H9 (cell line): Measurements from ENCODE around the gene MRPS31. TPM values are rescaled to one million over a fixed set of nuclear protein-coding genes. Genes with fewer than 3 reads are reported as not detected.

Experiments used
- DNase-seq: peaks from one replicate; pipeline ENCODE4 v3.0.0-alpha.2; 2017
- H2AFZ ChIP-seq: one replicate; pipeline ENCODE4 v1.6.1; 2013; ENCODE audit warnings: mild to moderate bottlenecking, low read length, control low read depth, moderate library complexity
- H2AK5ac ChIP-seq: 2 replicates; pipeline ENCODE4 v1.6.1; 2013; ENCODE audit warnings: low read length, control low read depth, mixed read lengths; ENCODE audit not compliant: insufficient read length
- H2BK120ac ChIP-seq: one replicate; pipeline ENCODE4 v1.6.1; 2013; ENCODE audit warnings: low read depth, mild to moderate bottlenecking, low read length, control low read depth, inconsistent platforms; ENCODE audit not compliant: poor library complexity, severe bottlenecking
- H2BK12ac ChIP-seq: 2 replicates; pipeline ENCODE4 v1.6.1; 2013; ENCODE audit warnings: low read length, control low read depth, mixed read lengths, low read depth; ENCODE audit not compliant: insufficient read length
- H2BK15ac ChIP-seq: 2 replicates; pipeline ENCODE4 v1.6.1; 2013; ENCODE audit warnings: low read depth, low read length, control low read depth
- H2BK20ac ChIP-seq: one replicate; pipeline ENCODE4 v1.6.1; 2013; ENCODE audit warnings: low read depth, mild to moderate bottlenecking, low read length, control low read depth, inconsistent platforms; ENCODE audit not compliant: poor library complexity, severe bottlenecking
- H2BK5ac ChIP-seq: 2 replicates; pipeline ENCODE4 v1.6.1; 2013; ENCODE audit warnings: low read length, control low read depth, mixed read lengths; ENCODE audit not compliant: insufficient read length
- H3K14ac ChIP-seq: 2 replicates; pipeline ENCODE4 v1.6.1; 2013; ENCODE audit warnings: low read length, control low read depth; ENCODE audit not compliant: insufficient read depth
- H3K18ac ChIP-seq: 2 replicates; pipeline ENCODE4 v1.6.1; 2013; ENCODE audit warnings: low read depth, mild to moderate bottlenecking, mixed read lengths, low read length, control low read depth; ENCODE audit not compliant: insufficient read length
- H3K23ac ChIP-seq: 2 replicates; pipeline ENCODE4 v1.6.1; 2013; ENCODE audit warnings: low read length, control low read depth, mixed read lengths, low read depth; ENCODE audit not compliant: insufficient read length
- H3K23me2 ChIP-seq: 2 replicates; pipeline ENCODE4 v1.6.1; 2013; ENCODE audit warnings: low read depth, mild to moderate bottlenecking, mixed read lengths, low read length, control low read depth; ENCODE audit not compliant: insufficient read length, poor library complexity, severe bottlenecking
- H3K27ac ChIP-seq: 2 replicates; pipeline ENCODE4 v1.5.1; 2013; ENCODE audit warnings: low read length, control low read depth, mixed read lengths, low read depth; ENCODE audit not compliant: insufficient read length
- H3K27me3 ChIP-seq: 2 replicates; pipeline ENCODE4 v1.6.1; 2013; ENCODE audit warnings: low read length, control low read depth, inconsistent platforms; ENCODE audit not compliant: insufficient read depth
- H3K4ac ChIP-seq: 2 replicates; pipeline ENCODE4 v1.6.1; 2013; ENCODE audit warnings: low read depth, mild to moderate bottlenecking, control low read depth, inconsistent platforms, low read length, moderate library complexity
- H3K4me1 ChIP-seq: 2 replicates; pipeline ENCODE4 v1.6.1; 2013; ENCODE audit warnings: low read length, control low read depth, inconsistent platforms; ENCODE audit not compliant: insufficient read depth
- H3K4me2 ChIP-seq: 2 replicates; pipeline ENCODE4 v1.6.1; 2013; ENCODE audit warnings: low read length, control low read depth, mixed read lengths; ENCODE audit not compliant: insufficient read length, insufficient read depth
- H3K56ac ChIP-seq: 2 replicates; pipeline ENCODE4 v1.6.1; 2013; ENCODE audit warnings: low read depth, mild to moderate bottlenecking, mixed read lengths, low read length, control low read depth; ENCODE audit not compliant: insufficient read length
- H3K79me1 ChIP-seq: 2 replicates; pipeline ENCODE4 v1.6.1; 2013; ENCODE audit warnings: low read depth, mild to moderate bottlenecking, moderate library complexity, low read length, control low read depth, inconsistent platforms; ENCODE audit not compliant: insufficient read depth, poor library complexity, severe bottlenecking
- H3K79me2 ChIP-seq: 2 replicates; pipeline ENCODE4 v1.6.1; 2013; ENCODE audit warnings: low read length, control low read depth, inconsistent platforms; ENCODE audit not compliant: insufficient read depth
- H3K9ac ChIP-seq: 2 replicates; pipeline ENCODE4 v1.6.1; 2013; ENCODE audit warnings: low read length, control low read depth, mixed read lengths; ENCODE audit not compliant: insufficient read length; ENCODE audit errors: extremely low read depth
- H3K9me3 ChIP-seq: one replicate; pipeline ENCODE4 v1.6.1; 2013; ENCODE audit warnings: low read depth, low read length, inconsistent platforms; ENCODE audit not compliant: control insufficient read depth
- H3T11ph ChIP-seq: one replicate; pipeline ENCODE4 v1.6.1; 2013; ENCODE audit warnings: mild to moderate bottlenecking, low read length, control low read depth, inconsistent platforms
- H4K20me1 ChIP-seq: one replicate; pipeline ENCODE4 v1.6.1; 2013; ENCODE audit not compliant: control insufficient read depth, insufficient read length, insufficient read depth
- H4K5ac ChIP-seq: 2 replicates; pipeline ENCODE4 v1.6.1; 2013; ENCODE audit warnings: low read depth, mild to moderate bottlenecking, mixed read lengths, low read length, control low read depth; ENCODE audit not compliant: insufficient read length
- H4K8ac ChIP-seq: replicated peaks from 2 replicates; pipeline ENCODE4 v1.6.1; 2013; ENCODE audit warnings: low read length, control low read depth, mixed read lengths, low read depth; ENCODE audit not compliant: insufficient read length
- H4K91ac ChIP-seq: 2 replicates; pipeline ENCODE4 v1.6.1; 2013; ENCODE audit warnings: low read depth, mild to moderate bottlenecking, moderate library complexity, mixed read lengths, low read length, control low read depth; ENCODE audit not compliant: insufficient read length
- H3K27ac Mint-ChIP-seq, 3 experiments: 2 replicates in 2 of 3; 3 replicates in 1 of 3; pipeline ENCODE4 v1.8.0; 2020 to 2021; ENCODE audit warnings: mixed read lengths in 3 of 3, mild to moderate bottlenecking in 1 of 3, moderate library complexity in 1 of 3
- H3K27me3 Mint-ChIP-seq: 2 replicates; pipeline ENCODE4 v1.8.0; 2021; ENCODE audit warnings: low read depth, mild to moderate bottlenecking, moderate library complexity, mixed read lengths
- H3K36me3 Mint-ChIP-seq, 3 experiments: 2 replicates in 2 of 3; 3 replicates in 1 of 3; pipeline ENCODE4 v1.8.0; 2020 to 2021; ENCODE audit warnings: low read depth in 3 of 3, mixed read lengths in 3 of 3; ENCODE audit not compliant: insufficient read depth in 1 of 3
- H3K4me1 Mint-ChIP-seq, 2 experiments: 2 replicates each; pipeline ENCODE4 v1.8.0; 2020; ENCODE audit warnings: mixed read lengths in 2 of 2
- H3K4me3 Mint-ChIP-seq, 2 experiments: 2 replicates in 1 of 2; 3 replicates in 1 of 2; pipeline ENCODE4 v1.8.0; 2020 to 2021; ENCODE audit warnings: mild to moderate bottlenecking in 2 of 2, mixed read lengths in 2 of 2, moderate library complexity in 1 of 2
- H3K9me3 Mint-ChIP-seq, 2 experiments: 2 replicates in 1 of 2; 3 replicates in 1 of 2; pipeline ENCODE4 v1.8.0; 2020; ENCODE audit warnings: mild to moderate bottlenecking in 2 of 2, mixed read lengths in 2 of 2, moderate library complexity in 1 of 2
- WGBS: extraction: QIAGEN DNeasy Blood & Tissue Kit; methylation state at CpG from one replicate; pipeline ENCODE4 v1.1.7; 2013; ENCODE audit warnings: missing lambda C conversion rate, low lambda C conversion rate, mixed read lengths; ENCODE audit not compliant: insufficient read length; ENCODE audit errors: extremely low coverage; 5-methylcytosine and 5-hydroxymethylcytosine counted together
- total RNA-seq: library from RNA; stranded (reverse); gene quantifications from 2 replicates; pipeline ENCODE4 v1.2.1, GENCODE V29; 2021
- TF ChIP-seq, protein P1 (sequence below): fragments of 200-600 bp; sonication (generic); conservative IDR thresholded peaks from 3 replicates; pipeline ENCODE4 v1.8.0; 2021; ENCODE audit warnings: antibody characterized with exemption, mild to moderate bottlenecking

Gene MRPS31
- total RNA-seq, 1 experiment from 2014 or later = 27.3 TPM

DNA sequence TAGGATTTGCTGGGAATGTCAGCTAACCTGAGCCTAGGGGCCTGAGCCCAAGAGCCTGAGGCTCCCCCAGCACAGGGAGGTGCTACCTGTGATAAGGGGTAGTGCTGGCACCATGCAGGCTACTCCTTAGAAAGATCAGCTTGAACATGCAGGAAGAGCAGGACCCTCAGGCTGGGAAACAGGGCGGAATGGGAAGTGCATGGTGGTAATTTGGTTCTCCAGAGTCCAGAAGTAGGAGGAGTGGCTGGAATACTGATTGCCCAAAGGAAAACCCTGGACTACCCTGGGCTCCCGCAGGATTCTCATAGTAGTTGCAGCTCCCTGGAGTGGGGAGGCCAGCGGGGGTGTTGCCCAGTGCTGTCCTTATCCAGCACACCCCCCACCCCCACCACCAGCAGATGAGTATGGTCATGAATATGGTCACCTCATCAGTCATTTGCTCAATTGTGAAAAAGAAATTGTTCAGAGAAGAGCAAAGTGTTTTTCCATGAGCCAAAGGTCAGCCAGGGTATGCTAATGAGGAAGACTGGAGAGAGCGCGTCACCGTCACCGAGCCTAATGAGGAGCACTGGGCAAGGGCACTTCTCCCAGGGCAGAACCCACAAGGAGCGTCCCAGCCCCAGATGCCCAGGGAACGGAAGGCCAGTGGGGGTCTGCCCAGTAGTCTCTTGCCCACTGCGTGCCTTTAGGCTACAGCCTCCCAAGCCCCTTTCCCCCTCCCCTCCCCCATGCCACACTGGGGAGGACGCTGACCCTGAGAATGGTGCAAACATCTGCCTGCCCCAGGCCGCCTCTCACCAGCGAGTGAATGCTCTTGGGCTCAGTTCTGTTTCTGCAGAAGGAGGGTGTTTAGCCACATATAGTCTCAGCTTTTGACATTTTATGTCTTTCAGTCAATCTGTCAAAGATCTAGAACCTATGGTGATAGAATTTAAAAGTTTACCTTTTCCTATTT is 23.7 kb upstream of the MRPS31 start:
- DNase-seq = no peak
- H3K27ac Mint-ChIP-seq = no peak overlapping the region
- no peaks in the 10 kb centered on the region for H3K9me3 Mint-ChIP-seq
- H3K23ac ChIP-seq = no peak overlapping the region
- no peak overlapping the region for H3K9ac ChIP-seq
- no peak overlapping the region for H2AFZ ChIP-seq
- H3K4me2 ChIP-seq = no peak overlapping the region
- H3K79me1 ChIP-seq = no peaks in the 10 kb centered on the region
- WGBS = no CpG with 5 or more reads among the region's 13 CpGs
- H3K79me2 ChIP-seq = 0 out of 2 replicates have a peak, but pooled peaks cover 1% of the 10 kb centered on the region
- H4K20me1 ChIP-seq = no peaks in the 10 kb centered on the region
- H4K8ac ChIP-seq = no peak overlapping the region
- H3T11ph ChIP-seq = no peak overlapping the region
- H3K23me2 ChIP-seq = no peaks in the 10 kb centered on the region
- H3K56ac ChIP-seq = no peak overlapping the region
- peaks cover 10 to 13% of the 10 kb centered on the region in 2 experiments; a peak in 3 of 4 replicates for H3K4me1 Mint-ChIP-seq
- no peak overlapping the region for H2AK5ac ChIP-seq
- no peak overlapping the region for H4K5ac ChIP-seq
- H2BK120ac ChIP-seq = no peak overlapping the region
- no peak overlapping the region for H3K4me3 Mint-ChIP-seq
- H2BK20ac ChIP-seq = no peak overlapping the region
- no peak overlapping the region for H3K4ac ChIP-seq
- no peaks in the 10 kb centered on the region for H3K4me1 ChIP-seq
- H4K91ac ChIP-seq = no peak overlapping the region
- TF ChIP-seq, protein P1, sequence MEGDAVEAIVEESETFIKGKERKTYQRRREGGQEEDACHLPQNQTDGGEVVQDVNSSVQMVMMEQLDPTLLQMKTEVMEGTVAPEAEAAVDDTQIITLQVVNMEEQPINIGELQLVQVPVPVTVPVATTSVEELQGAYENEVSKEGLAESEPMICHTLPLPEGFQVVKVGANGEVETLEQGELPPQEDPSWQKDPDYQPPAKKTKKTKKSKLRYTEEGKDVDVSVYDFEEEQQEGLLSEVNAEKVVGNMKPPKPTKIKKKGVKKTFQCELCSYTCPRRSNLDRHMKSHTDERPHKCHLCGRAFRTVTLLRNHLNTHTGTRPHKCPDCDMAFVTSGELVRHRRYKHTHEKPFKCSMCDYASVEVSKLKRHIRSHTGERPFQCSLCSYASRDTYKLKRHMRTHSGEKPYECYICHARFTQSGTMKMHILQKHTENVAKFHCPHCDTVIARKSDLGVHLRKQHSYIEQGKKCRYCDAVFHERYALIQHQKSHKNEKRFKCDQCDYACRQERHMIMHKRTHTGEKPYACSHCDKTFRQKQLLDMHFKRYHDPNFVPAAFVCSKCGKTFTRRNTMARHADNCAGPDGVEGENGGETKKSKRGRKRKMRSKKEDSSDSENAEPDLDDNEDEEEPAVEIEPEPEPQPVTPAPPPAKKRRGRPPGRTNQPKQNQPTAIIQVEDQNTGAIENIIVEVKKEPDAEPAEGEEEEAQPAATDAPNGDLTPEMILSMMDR = no peak
- no peaks in the 10 kb centered on the region for H3K27me3 Mint-ChIP-seq
- H3K18ac ChIP-seq = no peak overlapping the region
- H3K27me3 ChIP-seq = no peaks in the 10 kb centered on the region; the same call in 1 of the 2 replicates
- no peak overlapping the region for H2BK5ac ChIP-seq
- H2BK15ac ChIP-seq = no peak overlapping the region
- H3K27ac ChIP-seq = no peak overlapping the region
- H3K9me3 ChIP-seq = no peaks in the 10 kb centered on the region
- H3K36me3 Mint-ChIP-seq = peaks cover 3 to 37% (median 27%) of the 10 kb centered on the region in 3 experiments; a peak in 5 of 7 replicates
- no peak overlapping the region for H3K14ac ChIP-seq
- no peak overlapping the region for H2BK12ac ChIP-seq
